GM21515 (cell line): ENCODE measurements around the gene LRMDA.
A peak's percentile ranks its signal among the peaks of the same experiment; 100 is the strongest.
"Not testable (repeated sequence)": the region's sequence is repeated elsewhere in the genome, so short reads cannot be mapped to it uniquely, and the experiment has no call there.

ENCODE experiments used
- ATAC-seq: cut with Tn5 transposase; IDR thresholded peaks from one replicate; pipeline ENCODE4 v1.9.1; 2021; ENCODE audit not compliant: unreplicated experiment

Gene LRMDA

DNA sequence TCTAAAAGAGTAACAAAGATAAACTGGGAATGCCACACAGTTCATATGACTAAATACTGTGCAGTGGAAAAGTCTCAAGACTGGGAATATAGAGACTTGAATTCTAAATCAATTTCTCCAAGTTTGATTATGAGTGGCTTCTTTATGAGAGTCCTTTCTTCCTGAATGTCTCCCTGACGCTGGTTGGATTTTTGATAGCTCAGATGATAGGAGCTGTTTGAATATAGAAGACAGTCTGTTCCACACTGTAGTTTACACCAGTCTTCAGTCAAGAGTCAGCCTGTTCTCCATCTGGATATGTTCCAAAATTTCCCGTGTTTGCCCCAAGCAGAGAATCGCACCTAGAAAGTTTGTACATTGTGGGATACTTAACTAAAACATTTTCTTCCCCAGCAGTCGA is 173.7 kb downstream of the LRMDA start:
- no peak for ATAC-seq

DNA sequence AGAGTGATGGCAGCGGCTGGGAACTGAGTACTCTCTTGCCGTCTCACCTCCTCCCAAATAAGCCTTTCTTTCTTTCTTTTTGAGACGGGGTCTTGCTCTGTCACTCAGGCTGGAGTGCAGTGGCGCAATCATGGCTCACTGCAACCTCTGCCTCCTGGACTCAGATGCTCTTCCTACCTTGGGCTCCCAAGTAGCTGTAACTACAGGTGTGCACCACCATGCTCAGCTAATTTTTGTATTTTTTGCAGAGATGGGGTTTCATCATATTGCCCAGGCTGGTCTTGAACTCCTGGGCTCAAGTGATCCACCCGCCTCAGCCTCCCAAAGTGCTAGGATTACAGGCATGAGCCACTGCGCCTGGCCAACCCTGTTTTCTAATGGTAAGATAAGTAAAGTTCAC is 174.4 kb downstream of the LRMDA start:
- not testable (repeated sequence) for ATAC-seq

DNA sequence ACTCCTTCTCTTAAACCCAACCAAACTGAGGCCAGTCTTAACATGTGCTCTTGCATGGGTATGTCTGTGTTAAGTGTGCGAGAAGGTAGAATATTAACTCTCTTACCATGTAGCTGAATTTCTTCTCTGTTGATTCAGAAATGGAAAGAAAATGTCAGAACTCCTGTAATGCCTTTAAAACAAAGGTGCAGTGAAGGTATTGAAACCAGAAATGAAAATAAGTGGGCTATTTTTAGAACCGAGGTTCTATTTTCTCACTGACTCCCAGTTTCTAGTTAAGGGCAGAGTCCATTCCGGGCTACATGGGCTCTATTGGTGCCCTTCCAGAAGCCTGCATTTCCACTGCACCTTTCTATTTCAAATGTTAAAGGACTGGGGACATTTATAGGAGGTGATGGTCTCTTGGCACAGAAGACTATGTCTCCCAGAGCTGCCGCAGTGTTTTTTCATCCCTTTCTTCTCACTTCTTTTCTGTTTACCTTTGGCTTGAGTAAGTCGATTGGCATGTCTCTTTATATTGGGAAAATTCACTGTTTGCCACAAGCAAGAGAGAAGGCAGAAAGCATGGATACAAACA is 174.9 kb downstream of the LRMDA start:
- ATAC-seq: peak; percentile 58

- ATAC-seq: no peak
These were observed 176.2 kb downstream of the LRMDA start for GRCh38 chr10:75607576-75607975.

- ATAC-seq: no peak
These were observed 178.8 kb downstream of the LRMDA start for GRCh38 chr10:75610183-75610582.

GRCh38 chr10:75611172-75611992 is 180.0 kb downstream of the LRMDA start:
- ATAC-seq: peak; percentile 37

DNA sequence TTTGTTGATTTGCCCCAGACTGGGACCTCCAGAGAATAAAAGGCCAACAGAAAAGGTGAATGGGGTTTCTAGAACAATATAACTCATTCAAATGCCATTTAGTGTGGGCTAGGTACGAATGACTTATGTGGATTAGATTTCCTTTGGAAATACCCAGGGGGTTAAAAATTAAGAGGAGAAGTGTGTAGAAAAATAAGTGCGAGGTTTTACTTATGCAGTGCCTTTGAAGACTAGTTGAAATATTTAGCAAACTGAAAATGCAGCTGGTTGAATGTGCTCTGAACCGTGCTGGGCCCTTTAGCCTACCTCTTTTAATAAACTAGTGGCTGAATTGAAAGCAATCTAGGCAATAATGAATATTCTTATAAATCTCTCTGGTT is 180.6 kb downstream of the LRMDA start:
- ATAC-seq: peak; percentile 19

GRCh38 chr10:75612904-75613684 is 181.7 kb downstream of the LRMDA start:
- ATAC-seq: no peak

GRCh38 chr10:75613685-75614504 is 182.5 kb downstream of the LRMDA start:
- peak; percentile 40 for ATAC-seq

DNA sequence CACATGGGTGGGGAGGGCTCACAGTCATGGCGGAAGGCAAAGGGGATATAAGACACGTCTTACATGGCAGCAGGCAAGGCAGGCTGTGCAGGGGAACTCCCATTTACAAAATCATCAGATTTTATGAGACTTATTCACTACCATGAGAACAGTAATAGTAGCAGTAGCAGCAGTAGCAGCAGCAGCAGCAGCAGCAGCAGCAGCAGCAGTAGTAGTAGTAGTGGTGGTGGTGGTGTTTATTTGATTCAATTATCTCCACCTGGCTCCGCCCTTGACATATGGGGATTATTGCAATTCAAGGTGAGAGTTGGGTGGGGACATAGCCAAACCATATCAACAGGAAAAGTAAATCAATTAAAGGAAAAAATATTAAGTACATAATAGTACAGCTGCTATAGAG is 184.7 kb downstream of the LRMDA start:
- no peak for ATAC-seq

- no peak for ATAC-seq
These were observed 185.6 kb downstream of the LRMDA start for GRCh38 chr10:75616874-75617478.

- ATAC-seq: no peak
These were observed 186.2 kb downstream of the LRMDA start for GRCh38 chr10:75617485-75618155.

DNA sequence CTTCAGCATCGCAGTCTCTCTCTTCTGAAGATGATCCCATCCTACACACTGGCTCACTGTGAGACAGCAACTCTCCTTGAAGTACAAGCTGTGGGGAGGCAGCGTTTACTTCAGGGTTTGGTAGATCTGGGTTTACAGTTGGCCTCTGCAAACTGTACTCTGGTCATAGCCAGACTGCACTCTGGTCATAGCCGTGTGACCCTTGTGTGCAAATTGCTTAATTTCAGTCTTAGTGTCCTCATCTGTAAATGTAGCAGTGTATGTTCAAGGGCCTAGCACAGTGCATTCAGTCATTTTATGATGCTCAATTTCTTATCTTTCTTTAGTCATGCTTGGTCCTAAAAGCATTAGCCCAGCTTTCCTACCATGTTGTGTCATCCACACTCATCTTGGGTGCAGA is 188.2 kb downstream of the LRMDA start:
- ATAC-seq: no peak

DNA sequence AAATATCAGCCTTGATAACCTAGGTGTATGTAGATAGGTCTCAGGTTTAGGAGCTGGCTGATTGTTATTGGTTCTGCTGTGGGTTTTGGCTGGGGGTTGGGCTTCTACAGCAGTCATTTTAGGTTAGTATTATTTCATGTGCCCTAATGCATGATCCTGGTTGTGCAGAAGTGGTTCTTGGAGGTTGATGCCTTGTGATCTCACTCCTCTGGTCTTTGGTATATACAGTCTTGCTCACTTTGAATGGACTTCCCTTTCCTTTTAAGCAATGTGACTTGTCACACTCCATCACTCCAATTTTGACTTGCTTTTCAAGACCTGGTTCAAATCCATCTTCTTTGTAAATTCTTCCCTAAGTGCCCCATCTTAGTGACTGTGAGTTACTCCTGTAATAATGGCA is 188.9 kb downstream of the LRMDA start:
- no peak for ATAC-seq

- not testable (repeated sequence) for ATAC-seq
These were observed 189.6 kb downstream of the LRMDA start for GRCh38 chr10:75621003-75621402.

DNA sequence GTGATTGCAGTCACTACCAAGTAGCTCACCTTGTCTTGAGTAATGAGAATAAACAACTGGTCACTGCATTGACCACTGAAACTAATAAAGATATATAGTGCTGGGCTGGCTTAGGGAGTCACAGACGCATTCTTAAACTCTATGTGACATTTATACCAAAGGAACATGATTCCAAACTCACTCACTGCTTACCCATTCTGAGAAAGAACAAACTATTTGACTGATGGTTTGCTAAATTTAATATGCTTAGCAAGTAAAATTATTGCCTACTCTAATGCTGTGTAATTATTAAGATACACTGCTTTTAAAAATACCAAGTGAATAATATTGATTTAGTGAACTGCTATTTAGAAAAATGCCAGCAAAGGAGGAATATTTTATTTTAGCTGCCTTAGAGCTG is 191.1 kb downstream of the LRMDA start:
- ATAC-seq: no peak

DNA sequence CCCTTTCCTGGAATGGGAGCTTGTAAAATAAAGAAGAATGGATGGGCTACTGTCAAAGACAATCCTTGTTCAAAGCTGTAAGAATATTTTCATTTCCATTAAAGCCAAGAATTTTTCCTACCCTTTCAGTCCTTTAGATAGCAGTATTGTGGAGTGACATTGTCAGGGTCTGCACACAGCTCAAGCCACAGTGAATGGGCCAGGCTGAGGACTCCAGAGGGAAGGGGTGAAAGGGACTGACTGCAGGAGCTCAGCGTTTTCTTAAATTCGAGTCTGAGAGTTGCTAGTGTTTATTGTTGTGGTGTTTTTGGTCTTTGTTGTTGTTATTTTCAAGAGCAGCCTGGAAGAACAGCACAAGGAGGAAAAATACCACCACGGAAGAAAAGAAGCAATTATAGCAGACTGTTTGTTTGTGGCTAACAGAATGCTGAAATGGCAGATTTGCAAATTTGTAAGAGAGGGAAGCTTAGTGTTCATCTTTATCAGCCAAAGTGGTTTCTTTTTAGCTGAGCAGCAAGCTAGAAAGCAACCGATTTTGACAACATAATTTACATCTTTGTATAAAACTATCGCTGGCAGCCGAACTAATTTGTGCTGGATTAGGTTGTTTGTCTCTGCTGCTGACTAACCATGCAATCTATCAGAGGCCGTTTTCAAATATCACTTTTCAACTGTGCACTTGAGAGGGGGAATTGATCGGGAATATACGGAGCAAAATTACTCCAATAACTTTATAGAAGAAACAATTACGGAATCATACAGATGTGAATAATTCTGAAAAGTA is 192.1 kb downstream of the LRMDA start:
- ATAC-seq: no peak

DNA sequence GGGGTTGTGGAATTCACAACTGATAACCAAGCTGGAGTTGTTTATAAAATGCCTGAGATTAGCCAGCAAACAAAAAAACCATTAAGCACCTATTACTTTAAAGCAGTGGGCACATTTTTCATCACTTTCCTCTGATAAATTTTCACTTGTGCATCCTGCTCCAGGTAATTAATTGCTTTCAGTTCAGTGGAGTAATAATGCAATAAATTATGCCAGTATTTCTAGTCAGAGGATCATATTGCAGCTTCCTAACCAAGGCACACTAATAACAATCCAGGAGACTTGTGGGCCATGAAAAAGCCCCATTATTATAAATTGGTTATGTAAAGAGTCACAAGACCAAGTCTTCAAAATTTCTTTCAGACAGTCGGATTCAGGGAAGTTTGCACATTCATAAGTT is 193.2 kb downstream of the LRMDA start:
- ATAC-seq: no peak

DNA sequence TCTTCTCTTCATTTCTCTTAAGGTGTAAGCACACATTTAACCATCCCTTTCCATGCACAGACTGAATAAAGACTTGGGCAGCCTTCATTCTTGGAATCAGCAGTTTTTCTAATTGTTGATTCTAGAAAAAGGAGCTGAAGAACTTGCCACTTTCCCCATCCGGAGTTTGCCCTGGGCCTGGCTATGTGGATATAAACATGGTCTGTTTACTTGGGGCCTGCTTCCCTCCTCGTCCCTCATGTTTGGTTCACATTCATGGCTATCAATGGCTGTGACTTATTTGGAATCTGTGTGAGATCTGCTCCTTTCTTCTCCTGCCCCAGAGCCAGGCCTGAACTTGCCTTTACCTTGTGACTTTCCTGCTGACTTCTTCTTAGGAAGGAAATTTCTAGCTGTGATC is 199.3 kb downstream of the LRMDA start:
- ATAC-seq: no peak
